ENCODE measurements around the gene ARHGAP32.

ARHGAP32 gene

DNA sequence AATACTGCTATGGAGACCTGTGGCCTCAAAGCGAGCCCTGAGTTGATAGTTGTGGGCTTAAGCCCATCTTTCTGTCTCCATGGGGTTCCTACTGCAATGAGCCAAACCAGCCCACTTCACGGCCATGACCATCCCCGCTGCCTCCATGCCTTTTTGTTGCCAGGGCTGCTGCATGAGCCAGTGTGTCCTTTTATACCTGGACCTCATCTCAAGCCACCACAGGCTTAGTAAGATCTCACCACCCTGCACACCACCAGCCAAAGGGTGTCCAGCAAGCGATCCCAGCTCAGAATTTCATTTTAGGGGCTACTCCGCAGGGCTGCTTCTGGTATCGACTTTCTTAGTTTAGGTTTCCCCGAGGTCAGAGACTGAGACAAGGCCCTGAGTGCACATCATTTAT, 257.8 kb downstream of the ARHGAP32 start:
- no peak for DNase-seq (ENCODE audit: low read depth)
- H3K4me3 ChIP-seq (ENCODE audit: low read depth, low read length) = no peak overlapping the region

DNA sequence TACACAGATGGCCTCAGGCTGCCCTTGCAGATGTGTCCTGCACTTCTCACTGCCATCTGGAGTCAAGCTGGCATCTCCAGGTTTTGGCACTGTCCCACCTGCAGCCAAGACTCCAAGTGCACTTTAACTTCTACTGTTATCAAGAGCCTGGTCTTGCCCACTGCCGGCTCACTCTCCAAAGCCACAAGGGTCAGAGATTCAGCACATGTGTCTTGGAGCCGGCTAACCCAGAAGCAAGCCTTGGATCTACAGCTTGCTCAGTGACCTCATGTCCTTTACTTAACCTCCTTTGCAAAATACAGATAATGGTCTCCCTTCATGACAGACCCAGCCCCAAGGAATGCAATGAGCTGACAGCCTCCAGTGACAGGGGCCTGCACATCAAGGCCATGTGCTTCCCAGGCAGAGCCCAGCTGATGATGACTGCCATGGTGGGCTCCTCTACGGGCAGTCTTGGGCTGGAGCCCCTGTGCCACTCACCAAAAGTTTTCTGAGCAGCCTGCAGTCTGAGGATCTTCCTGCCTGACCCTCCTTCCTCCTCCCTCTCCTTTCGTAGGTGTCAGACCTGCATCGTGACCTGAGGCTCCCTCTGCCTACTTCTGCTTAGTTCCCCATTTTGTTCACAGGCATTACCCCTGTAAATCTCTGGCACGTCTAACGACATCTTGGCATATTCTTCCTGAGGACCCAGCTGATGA, 258.5 kb downstream of the ARHGAP32 start:
- H3K4me3 ChIP-seq (ENCODE audit: low read depth, low read length) = no peak overlapping the region
- peak; percentile 60 for DNase-seq (ENCODE audit: low read depth)
- TF ChIP-seq, protein P1, sequence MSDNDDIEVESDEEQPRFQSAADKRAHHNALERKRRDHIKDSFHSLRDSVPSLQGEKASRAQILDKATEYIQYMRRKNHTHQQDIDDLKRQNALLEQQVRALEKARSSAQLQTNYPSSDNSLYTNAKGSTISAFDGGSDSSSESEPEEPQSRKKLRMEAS (IDR thresholded peaks at IDR 0.05; ENCODE audit: low read depth, low read length) = peak; percentile 42; the same call in 1 of the 2 replicates
- no peak for TF ChIP-seq MYC (IDR thresholded peaks at IDR 0.05; ENCODE audit: low read depth, low read length)

More for the DNA sequence above, 257.8 kb downstream of the ARHGAP32 start:
- TF ChIP-seq MYC (IDR thresholded peaks at IDR 0.05; ENCODE audit: low read depth, low read length) (no peak), POLR2A (IDR thresholded peaks at IDR 0.05; ENCODE audit: extremely low read depth, insufficient read length) (no peak)
- TF ChIP-seq, protein P1 (IDR thresholded peaks at IDR 0.05; ENCODE audit: low read depth, low read length) = no peak

DNA sequence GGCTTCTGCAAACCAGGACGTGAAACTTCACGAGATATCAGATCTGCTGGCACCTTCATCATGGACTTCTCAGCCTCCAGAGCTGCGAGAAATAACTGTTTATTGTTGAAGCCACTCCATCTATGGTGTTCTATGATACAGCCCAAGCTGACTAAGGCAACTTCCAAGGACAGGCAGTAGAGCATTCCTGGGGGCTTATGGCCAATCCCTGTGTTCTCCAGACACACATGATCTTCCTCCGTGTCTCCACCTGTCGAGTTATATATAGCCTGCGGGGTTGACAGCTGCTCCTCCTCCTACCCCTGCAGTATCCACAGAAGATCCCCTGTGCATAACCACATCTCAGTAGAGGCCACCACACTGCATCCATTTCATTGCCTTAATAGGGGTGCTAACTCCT, 260.5 kb downstream of the ARHGAP32 start:
- TF ChIP-seq MYC (IDR thresholded peaks at IDR 0.05; ENCODE audit: low read depth, low read length) = no peak
- TF ChIP-seq POLR2A (IDR thresholded peaks at IDR 0.05; ENCODE audit: extremely low read depth, insufficient read length) = no peak
- TF ChIP-seq, protein P2, sequence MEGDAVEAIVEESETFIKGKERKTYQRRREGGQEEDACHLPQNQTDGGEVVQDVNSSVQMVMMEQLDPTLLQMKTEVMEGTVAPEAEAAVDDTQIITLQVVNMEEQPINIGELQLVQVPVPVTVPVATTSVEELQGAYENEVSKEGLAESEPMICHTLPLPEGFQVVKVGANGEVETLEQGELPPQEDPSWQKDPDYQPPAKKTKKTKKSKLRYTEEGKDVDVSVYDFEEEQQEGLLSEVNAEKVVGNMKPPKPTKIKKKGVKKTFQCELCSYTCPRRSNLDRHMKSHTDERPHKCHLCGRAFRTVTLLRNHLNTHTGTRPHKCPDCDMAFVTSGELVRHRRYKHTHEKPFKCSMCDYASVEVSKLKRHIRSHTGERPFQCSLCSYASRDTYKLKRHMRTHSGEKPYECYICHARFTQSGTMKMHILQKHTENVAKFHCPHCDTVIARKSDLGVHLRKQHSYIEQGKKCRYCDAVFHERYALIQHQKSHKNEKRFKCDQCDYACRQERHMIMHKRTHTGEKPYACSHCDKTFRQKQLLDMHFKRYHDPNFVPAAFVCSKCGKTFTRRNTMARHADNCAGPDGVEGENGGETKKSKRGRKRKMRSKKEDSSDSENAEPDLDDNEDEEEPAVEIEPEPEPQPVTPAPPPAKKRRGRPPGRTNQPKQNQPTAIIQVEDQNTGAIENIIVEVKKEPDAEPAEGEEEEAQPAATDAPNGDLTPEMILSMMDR (IDR thresholded peaks at IDR 0.05; ENCODE audit: low read depth, low read length) = no peak
- TF ChIP-seq, protein P1 (IDR thresholded peaks at IDR 0.05; ENCODE audit: low read depth, low read length) = no peak
- no peak overlapping the region for H3K4me3 ChIP-seq (ENCODE audit: low read depth, low read length)
- DNase-seq (ENCODE audit: low read depth) = no peak

DNA sequence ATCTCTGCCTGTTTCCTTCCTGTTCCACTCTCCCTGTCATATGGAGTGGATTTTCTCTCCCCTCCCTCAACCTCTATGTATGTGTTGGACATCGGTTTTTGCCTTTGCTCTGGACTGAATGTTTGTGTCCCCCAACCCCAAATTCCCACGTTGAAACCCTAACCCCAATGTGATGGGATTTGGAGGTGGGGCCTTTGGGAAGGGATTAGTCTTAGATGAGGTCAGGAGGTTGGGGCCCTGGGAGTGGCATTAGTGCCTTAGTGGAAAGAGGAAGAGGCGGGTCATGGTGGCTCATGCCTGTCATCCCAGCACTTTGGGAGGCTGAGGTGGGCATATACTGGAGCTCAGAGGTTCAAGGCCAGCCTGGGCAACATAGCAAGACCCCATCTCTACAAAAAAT, 261.1 kb downstream of the ARHGAP32 start:
- H3K4me3 ChIP-seq (ENCODE audit: low read depth, low read length) = no peak overlapping the region
- TF ChIP-seq MYC (IDR thresholded peaks at IDR 0.05; ENCODE audit: low read depth, low read length) (no peak), POLR2A (IDR thresholded peaks at IDR 0.05; ENCODE audit: extremely low read depth, insufficient read length) (no peak)
- TF ChIP-seq, protein P1 (IDR thresholded peaks at IDR 0.05; ENCODE audit: low read depth, low read length) = no peak
- TF ChIP-seq, protein P2 (IDR thresholded peaks at IDR 0.05; ENCODE audit: low read depth, low read length) = no peak
- DNase-seq (ENCODE audit: low read depth) = peak; percentile 18

DNA sequence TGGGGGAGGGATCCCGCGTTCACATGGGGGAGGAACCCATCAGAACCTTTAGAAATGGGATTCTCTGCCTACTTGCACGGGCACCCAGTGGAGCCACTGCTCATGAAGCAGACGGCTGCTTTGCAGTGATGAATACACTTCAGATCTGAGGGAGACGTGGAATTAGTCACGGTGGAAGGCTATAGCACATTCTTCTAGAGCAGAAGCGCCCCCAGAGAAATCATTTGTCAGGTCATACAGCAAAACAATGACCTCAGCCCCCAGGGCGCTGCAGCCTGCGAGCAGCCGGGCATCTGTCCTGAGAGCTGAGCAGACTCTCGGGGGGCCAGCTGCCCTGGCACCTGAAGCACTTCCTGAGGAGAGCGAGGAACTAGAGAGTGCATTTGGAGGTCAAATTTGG, 262.1 kb downstream of the ARHGAP32 start:
- TF ChIP-seq, protein P2 (IDR thresholded peaks at IDR 0.05; ENCODE audit: low read depth, low read length) = no peak
- TF ChIP-seq POLR2A (IDR thresholded peaks at IDR 0.05; ENCODE audit: extremely low read depth, insufficient read length) (no peak), MYC (IDR thresholded peaks at IDR 0.05; ENCODE audit: low read depth, low read length) (no peak)
- TF ChIP-seq, protein P1 (IDR thresholded peaks at IDR 0.05; ENCODE audit: low read depth, low read length) = no peak
- DNase-seq (ENCODE audit: low read depth) = no peak
- H3K4me3 ChIP-seq (ENCODE audit: low read depth, low read length) = no peak overlapping the region

DNA sequence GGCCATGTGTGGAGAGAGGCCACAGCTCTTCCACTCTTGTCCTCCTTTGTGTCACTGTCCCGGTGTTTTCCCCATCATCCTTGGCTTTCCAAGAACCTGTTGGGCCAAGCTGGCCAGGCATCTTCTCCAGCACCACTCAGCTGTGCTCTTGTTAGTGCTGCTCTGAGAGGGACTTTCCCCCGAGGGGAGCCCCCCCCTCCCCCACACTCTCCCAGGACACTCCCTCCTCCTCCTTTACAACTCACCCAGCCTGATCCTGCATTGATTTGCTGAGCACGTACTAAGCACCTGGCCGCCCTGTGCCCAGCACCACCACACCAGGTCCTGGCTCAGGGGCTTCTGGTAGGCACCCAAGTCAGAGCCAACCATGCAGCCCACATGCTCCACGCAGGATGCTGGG, 262.7 kb downstream of the ARHGAP32 start:
- no peak for DNase-seq (ENCODE audit: low read depth)
- TF ChIP-seq, protein P1 (IDR thresholded peaks at IDR 0.05; ENCODE audit: low read depth, low read length) = no peak
- TF ChIP-seq, protein P2 (IDR thresholded peaks at IDR 0.05; ENCODE audit: low read depth, low read length) = no peak
- TF ChIP-seq POLR2A (IDR thresholded peaks at IDR 0.05; ENCODE audit: extremely low read depth, insufficient read length) (no peak), MYC (IDR thresholded peaks at IDR 0.05; ENCODE audit: low read depth, low read length) (no peak)
- no peak overlapping the region for H3K4me3 ChIP-seq (ENCODE audit: low read depth, low read length)

Measured in NB4 (cell line).